GM21528 (cell line): ENCODE measurements around the gene DUSP14.

ENCODE experiments used
- ATAC-seq: cut with Tn5 transposase; IDR thresholded peaks from one replicate; pipeline ENCODE4 v1.9.1; 2021; ENCODE audit warnings: mild to moderate bottlenecking, moderate library complexity; ENCODE audit not compliant: unreplicated experiment, low FRiP score

DUSP14 gene

GRCh38 chr17:37553401-37553966 is 63.8 kb downstream of the DUSP14 start:
- ATAC-seq: no peak

GRCh38 chr17:37555386-37555785 is 65.7 kb downstream of the DUSP14 start:
- ATAC-seq: no peak

DNA sequence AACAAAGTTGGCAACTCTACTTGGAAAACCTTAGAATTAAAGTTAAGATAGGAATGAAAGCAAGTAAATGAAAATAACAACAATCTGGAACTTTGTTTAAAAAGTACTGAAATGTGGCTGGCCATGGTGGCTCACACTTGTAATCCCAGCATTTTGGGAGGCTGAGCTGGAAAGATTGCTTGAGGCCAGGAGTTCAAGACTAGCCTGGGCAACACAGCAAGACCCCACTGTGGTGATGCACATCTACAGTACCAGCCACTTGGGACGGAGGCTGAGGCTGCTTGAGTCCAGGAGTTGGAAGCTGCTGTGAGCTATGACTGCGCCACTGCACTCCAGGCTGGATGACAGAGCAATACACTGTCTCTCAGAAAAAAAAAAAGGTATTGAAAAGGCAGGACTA is 67.8 kb downstream of the DUSP14 start:
- ATAC-seq: no peak

- no peak for ATAC-seq
Measured at GRCh38 chr17:37558299-37558698, 68.6 kb downstream of the DUSP14 start.

GRCh38 chr17:37562016-37562745 is 72.5 kb downstream of the DUSP14 start:
- ATAC-seq: no peak
